Amniotic epithelial cell (primary cell): Measurements from ENCODE around the gene SH3D19.

ENCODE experiments used
- DNase-seq: peaks from one replicate; pipeline ENCODE4 v3.0.0-alpha.2; 2010; ENCODE audit warnings: low read depth

The SH3D19 gene

DNA sequence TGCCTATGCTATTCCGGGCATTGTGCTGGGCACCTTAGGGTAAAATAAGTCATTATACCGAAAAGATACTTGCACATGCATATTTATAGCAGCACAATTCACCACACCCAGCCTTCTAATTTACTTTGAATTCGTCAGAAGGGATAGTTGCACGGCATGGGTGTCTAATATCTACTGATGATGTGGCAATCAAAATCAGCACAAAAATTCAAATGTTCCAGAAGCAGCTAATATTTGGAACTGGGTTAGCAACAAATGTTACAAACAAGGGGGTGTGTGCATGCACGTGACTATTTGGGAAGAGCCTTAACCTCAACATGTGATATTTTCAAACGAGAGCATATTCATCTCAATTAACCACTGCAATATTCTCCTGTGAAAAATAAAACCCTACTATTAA lies 128.2 kb downstream of the SH3D19 start:
- DNase-seq = peak; percentile 46

DNA sequence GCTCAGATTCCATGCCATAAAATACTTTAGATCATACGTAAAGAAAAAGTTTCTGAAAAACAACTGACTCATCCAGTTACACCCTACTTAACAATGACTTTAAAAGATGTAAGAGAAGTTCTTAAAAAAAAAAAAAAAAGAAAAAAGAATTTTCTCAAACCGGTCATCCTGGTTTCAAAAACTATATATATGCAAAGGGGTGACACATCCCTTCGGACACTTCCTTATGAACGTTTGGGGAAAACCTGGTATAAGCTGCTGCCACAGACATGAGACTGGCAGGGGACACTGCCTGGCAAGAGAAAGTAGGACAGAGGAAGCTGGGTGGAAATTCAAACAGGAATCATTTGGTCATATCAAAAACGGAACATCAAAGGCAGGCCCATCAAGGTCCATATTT lies 129.6 kb downstream of the SH3D19 start:
- peak; percentile 67 for DNase-seq

DNA sequence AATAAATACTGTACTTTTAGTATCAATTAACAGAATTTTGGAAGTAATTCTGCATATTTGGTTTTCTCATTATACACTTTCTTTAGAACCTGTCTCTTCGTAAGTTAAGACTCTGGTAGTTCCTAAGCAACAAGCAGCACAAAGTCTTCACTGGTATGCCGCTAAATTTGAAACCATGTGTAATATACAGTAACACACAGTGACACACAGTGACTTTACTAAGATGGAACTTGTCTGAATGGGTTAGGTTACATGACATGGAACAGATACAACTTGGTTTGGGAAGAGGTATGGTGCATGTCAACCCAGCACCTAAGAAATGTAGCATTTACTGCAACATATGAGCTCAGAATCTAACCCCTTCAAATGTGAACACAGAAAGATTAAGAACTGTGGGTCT lies 132.0 kb downstream of the SH3D19 start:
- no peak for DNase-seq

DNA sequence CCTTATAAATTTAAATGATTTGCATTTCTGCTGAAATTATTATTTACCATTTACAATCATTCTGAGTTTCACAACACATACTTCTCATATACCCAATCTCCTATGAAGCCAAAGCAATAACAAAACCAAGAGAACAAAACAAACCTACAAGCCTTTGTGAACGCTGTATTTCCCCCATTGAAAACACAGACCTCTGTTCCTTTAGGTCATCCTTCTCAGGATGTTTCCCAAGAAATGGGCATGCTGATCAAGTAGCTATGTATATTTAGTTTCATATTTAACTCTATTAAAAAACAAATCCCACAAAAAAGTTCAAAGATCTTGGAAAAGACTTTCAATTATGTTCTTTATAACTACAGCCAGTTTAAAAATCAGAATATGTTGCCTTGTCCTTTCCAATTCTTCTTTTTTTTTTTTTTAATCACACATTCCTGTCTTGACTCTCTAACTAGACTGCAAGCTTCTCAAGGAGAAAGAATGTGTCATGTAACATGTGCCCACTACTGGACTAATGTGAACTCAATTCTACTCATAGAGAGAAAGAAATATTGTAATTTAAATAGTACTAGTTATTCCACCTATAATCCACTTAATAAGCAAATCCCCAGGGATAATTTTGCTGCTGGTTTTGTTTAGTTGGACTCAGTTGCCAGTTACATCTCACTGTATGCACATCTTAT lies 132.7 kb downstream of the SH3D19 start:
- DNase-seq = no peak

DNA sequence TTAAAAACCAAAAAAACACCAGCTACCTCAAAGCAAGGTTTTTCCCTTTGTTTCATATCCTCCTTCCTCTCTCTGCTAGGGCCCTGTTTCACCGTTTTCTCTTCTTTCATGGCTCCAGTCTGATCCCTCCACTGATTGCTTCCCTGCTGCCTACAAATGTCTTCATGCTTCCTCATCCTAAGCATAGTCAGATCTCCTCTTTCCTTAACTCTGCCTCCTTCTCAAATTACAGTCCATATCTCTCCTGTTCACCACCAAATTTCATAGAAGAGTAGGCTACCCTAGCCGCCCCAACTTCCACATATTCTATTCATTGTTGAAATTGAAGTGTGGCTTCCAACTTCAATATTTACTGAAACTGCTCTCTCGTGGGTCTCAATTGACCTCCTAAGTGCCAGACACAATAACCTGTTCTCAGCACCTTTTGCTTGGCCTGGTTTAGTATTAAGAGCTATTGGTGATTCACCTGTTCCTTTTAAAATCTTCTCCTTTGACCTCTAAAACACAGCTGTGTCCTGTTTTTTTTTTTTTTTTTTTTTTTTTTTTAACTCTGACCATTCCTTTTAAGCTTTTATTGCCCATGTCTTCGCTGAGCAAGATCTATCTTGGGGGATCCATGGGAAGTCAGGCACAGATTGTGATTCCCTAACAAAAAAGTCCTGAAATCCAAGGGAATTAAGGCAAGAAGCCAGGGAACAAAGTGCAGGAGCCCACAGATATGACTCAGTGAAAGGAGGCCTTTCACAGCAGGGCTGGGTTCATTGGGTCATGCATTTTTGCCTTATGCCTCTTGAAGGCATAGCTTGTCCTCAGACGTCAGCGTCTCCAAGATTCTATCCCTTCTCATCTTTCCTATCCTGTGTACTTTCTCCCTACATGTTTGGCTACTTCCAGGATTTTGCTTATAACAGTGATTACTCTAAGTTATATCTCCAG lies 140.6 kb downstream of the SH3D19 start:
- DNase-seq = peak; percentile 86

DNA sequence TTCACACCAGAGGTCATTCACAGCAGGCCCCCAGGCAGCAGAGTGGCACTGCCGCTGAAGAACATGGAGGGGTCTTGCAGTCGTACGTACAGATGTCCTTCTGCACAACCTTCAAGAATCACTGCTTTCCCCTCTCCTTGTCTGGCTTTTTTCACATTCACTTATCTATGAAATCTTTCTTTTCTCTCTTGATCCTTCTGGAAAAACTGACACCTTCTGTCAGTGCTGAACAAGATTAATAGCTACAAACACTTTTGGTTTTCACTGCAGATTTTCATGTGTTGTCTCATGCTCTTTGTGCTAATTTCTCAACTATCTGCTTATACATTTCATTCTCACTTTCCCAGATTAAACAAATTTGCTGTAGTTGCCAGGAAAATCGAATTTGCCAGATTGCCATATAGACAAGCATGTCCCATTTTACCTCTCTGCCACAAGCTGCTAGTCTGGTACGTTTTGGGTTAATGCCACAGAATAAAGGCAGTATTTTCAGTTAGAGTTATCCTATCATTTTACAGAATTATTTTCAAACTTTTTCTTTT lies 142.9 kb downstream of the SH3D19 start:
- DNase-seq = peak; percentile 26

DNA sequence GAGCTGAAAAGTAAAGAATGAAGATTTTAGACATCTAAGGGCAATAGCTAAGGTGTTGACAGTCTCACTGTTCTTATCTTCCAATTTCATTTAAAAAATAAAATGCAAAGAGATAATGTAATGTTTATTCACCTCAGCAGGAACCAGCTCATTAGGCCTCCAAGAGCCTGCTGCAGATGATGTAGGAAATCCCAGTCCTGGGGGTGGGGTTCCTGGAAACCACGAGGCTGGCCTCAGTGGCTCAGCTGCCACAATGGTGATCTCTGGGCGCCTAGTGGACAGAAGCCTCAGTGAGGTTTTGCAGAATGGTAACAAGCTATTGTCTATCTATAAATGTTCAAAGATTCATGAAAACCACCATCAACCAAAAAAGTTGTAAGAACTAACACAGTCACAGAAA lies 148.7 kb downstream of the SH3D19 start:
- no peak for DNase-seq

DNA sequence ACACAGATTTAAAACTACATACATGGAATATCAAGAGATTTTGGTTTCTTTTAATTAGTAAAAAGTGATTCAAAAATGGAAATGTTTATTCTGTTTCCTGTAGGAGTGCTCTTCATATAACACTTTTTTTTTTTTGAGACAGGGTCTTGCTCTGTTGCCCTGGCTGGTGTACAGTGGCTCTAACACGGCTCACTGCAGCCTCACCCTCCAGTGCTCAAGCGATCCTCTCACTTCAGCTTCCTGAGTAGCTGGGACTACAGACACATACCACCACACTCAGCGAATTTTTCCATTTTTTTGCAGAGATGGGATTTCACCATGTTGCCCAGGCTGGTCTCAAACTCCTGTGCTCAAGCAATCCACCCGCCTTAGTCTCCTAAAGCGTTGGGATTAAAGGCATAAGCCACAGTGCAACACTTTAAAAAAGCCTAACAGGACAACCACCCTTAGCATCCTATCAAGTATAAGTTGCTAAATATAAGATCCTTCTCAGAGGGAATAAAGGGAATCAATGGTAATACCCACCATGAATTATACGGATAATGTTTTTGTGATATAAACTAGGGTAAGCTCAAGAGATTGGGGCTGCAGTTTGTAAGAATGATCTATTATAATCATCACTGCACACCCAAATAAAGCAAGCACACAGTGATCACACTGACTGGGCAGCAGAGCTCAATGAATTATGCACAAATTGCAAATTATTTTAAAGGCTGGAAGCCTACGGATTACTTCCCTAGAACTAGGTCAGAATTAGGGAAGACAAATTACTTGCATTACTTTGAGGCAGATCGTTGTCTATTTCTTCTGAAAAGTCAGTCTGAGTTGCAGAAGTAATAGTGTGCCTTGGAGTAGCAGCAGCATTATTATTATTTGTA lies 149.4 kb downstream of the SH3D19 start:
- DNase-seq = no peak

DNA sequence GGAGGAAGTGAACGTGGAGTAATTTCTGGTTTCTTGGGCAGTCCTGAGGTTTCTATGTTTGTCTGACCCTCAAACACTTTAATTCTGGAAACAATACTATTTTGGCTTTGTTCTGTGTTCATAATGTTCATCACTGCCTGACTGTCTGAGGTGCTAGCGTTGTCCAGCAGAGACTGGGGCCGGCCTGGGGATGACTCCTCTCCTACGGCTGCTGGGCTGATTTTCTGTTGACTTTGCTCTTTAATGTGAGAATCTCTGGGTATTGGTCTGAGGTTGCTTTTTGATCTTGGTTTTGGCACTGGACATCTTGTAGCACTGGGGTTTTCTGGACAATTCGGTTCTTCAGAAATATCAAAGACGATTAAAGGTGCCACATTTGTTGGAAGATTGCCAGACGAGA lies 150.2 kb downstream of the SH3D19 start:
- peak; percentile 14 for DNase-seq

DNA sequence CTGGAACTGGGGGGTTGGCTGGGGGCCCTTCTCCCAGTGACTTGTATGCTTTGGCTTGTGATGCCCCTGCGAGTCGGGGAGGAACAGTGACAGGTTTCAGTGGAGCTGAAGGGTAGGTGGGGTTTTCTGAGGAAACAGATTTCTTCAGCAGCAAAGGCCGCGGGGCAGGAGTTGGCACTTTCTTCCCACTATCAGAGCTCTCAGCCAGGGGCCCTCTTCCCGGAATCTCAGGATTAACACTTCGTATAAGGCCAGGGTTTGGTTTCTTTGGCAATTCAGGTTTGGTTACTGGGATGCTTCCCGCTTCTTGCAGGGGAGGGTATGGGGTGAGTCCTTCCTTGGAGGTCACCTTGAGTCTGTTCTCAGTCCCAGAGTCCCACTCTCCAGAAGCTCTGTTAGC lies 150.6 kb downstream of the SH3D19 start:
- no peak for DNase-seq

DNA sequence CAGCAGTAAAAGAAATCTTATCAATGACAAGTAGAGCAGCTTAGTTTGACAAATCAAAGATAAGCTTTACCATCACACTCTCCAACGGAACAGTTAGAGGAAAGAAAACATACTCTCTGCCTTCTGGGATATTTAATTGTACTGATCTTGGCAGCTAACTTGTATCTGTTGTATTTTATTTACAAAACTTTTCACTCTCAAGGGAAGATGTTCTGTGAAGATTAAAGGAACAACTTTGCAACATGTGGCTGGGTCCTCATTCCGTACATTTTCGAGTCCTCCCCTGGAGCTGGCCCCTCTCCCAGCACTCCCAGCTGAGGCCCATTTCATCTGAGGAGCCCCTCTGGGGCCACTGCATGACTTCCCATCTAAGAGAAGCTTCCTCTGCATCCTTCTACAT lies 151.5 kb downstream of the SH3D19 start:
- peak; percentile 95 for DNase-seq

DNA sequence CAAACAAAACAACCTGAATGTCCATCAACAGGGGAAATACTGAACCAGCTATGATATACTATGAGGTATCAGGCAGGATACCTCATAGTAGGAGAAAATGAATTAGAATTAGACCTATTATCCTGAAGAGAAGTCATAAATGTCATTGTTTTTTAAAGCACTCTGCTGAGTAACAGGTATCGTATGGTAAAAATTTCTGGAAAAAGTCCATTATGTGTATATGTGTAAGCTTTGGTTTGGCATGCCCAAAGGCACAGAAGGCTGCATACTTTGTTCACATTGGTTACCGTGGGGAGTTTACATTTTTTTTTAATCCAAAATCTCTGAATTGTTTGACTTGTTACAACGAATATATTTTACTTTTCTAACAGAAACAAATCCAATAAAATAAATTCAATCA lies 155.5 kb downstream of the SH3D19 start:
- peak; percentile 43 for DNase-seq

DNA sequence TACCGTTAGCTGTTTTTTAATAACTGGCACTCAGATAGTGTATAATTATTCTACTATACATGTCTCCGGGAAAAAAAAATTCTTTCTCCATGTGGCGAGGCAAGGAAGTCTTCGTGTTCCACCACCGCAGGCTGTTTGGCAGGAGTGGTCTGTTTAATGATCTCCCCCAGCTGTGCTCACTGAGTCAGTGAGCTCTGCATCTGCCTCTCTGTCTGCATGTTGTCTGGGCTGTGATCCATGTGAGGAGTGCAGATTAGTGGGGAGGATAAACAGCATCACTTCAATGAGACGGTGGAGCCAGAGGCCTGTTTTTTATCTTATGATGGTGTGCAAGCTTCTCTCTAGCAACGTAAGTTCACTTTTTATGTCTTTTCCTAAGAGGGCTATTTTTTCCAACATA lies 156.2 kb downstream of the SH3D19 start:
- peak; percentile 99 for DNase-seq

DNA sequence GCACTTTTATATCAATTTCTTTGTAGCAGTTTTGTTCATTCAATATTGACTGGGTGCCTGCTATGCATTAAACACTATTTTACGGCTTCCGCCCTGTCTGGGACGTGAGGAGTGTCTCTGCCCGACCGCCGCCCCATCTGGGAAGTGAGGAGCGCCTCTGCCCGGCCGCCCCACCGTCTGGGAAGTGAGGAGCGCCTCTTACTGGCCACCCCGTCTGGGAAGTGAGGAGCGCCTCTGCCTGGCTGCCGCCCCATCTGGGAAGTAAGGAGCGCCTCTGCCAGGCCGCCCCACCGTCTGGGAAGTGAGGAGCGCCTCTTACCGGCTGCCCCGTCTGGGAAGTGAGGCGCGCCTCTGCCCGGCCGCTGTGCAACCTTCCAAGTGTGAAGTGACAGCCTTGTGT lies 157.8 kb downstream of the SH3D19 start:
- DNase-seq = no peak

DNA sequence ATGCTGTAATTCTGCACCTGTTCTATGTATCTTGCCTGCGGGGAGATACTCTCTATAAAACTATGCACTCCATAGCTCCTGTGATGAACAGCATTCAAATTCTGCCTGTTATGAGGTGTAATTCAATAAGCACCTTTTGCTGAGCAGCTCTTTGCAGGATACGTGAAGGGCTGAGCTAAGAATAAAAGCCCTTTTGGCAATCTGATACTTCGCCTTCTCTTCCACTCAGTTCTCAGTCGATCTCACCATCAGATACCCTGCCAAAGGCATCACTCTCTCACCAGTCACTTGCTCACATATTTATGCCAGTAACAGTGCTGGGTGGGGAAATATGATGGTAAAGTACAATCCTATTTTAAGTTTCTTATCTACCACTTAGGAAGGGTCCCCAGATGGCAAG lies 158.8 kb downstream of the SH3D19 start:
- no peak for DNase-seq

DNA sequence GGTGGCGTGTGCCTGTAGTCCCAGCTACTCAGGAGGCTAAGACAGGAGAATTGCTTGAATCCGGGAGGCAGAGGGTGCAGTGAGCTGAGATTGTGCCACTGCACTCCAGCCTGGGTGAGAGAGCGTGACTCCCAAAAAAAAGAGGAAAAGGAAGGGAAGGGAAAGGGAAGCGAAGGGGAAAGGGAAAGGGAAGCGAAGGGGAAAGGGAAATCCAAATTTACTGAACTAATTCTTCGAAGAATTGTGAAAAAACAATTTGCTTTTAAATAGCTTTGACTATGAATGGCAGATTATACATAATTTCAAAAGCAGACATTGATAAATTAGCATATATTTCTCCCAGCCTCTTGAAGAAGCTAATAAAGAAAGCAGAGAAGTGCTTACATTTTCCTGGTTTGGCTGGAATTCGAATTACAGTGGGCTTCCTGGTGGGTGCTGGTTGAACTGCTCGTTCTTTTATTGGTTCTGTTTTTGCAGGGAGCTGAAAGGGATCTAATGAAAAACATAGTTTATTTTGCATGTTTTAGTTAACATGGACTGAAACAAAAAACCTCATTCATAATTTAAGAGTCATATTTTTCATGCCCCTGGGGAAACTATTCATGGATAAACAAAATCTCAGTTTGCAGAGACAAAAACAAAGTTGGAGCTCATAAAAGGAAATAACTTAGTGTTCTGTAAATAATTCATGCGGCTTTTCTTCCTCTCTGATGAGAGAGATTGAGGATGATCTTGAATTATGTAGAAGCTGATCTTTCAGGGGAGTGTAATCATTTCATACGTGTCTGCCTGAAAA lies 160.0 kb downstream of the SH3D19 start:
- no peak for DNase-seq

DNA sequence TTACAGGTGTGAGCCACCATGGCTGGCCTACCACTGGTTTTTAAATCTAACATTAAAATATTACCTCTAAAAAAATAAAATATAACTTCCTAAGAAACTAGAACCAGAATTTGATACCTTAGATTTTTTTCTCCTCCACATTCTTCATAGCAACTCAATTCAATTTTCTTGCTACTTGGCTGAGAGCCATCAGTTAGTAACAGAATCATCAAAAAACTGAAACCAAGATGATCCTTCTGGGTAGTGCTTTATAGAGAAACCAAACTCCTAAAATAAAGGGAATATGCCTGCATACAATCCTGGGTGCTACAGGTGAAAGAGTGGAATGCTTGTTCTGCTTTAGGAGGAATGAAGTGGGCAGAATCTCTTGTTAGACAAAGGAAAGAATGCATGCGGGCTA lies 161.6 kb downstream of the SH3D19 start:
- DNase-seq = no peak

DNA sequence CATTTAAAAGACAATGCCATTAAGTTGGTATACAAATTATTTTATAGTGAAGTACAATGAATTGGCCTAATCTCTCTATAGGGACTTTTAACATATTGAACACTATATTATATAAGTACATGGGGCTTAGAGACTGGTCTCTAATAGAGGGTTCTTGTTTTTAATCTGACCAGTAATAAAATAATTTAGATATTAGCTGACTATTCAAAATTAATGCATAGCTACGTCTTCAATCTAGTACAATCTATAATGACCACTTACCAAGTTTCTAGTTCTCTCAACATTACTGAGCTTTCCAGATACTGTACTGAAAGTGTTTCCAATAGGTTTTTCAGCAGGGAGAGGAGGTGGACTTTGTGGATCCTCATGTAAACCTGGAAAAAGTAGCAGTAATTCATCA lies 166.4 kb downstream of the SH3D19 start:
- no peak for DNase-seq

DNA sequence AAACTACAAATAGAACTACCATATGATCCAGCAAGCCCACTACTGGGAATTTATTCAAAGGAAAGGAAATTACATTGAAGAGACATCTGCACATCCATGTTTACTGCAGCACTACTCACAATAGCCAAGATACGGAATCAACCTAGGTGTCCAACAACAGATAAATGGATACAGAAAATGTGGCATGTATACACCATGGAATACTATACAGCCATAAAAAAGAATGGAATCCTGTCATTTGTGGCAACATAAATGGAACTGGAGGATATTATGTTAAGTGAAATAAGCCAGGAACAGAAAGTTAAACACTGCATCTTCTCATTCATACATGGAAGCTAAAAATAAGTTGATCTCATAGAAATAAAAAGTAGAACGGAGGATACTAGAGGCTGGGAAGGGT lies 167.9 kb downstream of the SH3D19 start:
- DNase-seq = no peak

DNA sequence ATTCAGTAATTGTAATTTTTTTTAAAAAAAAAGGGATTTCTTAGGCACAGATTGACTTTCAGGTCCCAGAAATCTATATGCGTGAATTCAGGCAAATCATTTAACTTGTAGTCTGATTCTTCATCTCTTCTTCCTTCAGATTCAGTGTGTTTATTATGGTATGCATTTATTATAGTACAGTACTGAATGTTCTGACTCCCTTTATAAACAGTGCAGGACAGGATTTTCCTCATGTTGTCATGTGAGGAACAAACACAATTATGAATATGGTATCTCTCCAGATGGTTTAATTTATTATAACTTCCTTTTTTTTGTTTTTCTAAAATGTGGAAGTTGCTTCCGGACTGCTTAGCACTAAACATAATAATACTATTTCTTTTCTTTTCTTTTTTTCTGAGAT lies 171.8 kb downstream of the SH3D19 start:
- DNase-seq = no peak

DNA sequence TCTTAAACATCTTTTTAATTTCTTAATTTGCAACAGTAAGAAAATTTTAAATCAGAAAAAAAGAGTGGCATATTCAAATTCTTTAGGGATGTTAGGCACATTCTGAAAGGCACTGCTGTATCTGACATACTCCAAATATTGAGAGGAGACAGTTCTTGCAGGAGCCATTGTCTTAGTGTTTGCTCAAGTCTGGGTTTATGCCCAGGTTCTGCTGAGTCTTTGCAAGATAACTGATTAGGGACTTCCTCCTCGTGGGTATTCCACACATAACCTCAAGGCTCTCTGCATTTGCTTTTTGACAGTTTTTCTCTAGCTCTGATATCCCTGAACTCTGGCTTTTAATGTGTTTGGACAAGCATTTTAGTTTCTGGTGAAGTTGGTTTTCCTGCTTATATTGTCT lies 173.4 kb downstream of the SH3D19 start:
- peak; percentile 35 for DNase-seq
